Measurements from ENCODE around the gene ARAP2. TPM values are rescaled to one million over a fixed set of nuclear protein-coding genes. Genes with fewer than 3 reads are reported as not detected.

Gene ARAP2
- total RNA-seq, 1 experiment from 2014 or later: 13.6 TPM

DNA sequence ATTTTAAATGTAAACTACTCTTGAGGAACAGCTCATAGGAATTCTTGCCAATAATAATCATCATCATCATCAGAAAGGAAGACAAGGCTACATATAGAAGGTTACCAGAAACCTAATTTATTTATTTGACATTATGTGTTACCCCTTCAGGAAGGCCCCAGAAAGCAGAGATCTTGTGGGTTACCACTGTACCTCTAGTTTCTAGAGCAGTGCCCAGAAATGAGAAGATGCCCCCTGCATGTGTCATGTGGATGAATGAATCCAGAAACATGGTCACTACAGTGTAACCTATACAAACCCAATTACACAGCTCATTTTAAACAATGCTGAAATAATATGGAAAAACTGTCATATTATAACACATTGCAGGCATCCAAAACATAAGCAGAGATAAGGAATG is 70.4 kb downstream of the ARAP2 start:
- Histone ChIP-seq H3K36me3 (ENCODE audit: control insufficient read depth in 1 of 2, insufficient read depth in 2 of 2, low read length in 2 of 2) (no peaks in the 10 kb centered on the region), H3K79me2 (ENCODE audit: insufficient read depth, low read length) (no peaks in the 10 kb centered on the region), H3K9me2 (ENCODE audit: insufficient read depth) (no peaks in the 10 kb centered on the region), H3K27me3 (ENCODE audit: insufficient read depth, low read length) (no peaks in the 10 kb centered on the region), H4K20me1 (ENCODE audit: insufficient read depth) (no peaks in the 10 kb centered on the region), H2AFZ (ENCODE audit: low read depth, low read length, poor library complexity, severe bottlenecking) (no peak overlapping the region), H3K27ac (ENCODE audit: low read depth, low read length) (no peak overlapping the region), H3K4me2 (ENCODE audit: low read length) (no peak overlapping the region), H3K4me1 (ENCODE audit: control insufficient read depth in 1 of 2, insufficient read depth in 2 of 2, low read length in 2 of 2) (no peaks in the 10 kb centered on the region), H3K9ac (ENCODE audit: low read length) (no peak overlapping the region), H3K4me3 (replicated peaks in 1 of 2; ENCODE audit: low read depth in 1 of 2, low read length in 2 of 2) (no peak overlapping the region), H3K9me3 (ENCODE audit: control insufficient read depth in 1 of 2, insufficient read depth in 1 of 2, low read depth in 1 of 2, low read length in 2 of 2) (no peaks in the 10 kb centered on the region)
- TF ChIP-seq ELF1 (IDR thresholded peaks at IDR 0.05; ENCODE audit: borderline replicate concordance, low read depth) (no peak), TCF7L2 (IDR thresholded peaks at IDR 0.05; ENCODE audit: borderline replicate concordance, extremely low read depth, insufficient read depth, insufficient read length) (no peak), RAD21 (IDR thresholded peaks at IDR 0.05; ENCODE audit: low read depth) (no peak), FOSL1 (IDR thresholded peaks at IDR 0.05; ENCODE audit: low read depth) (no peak), EZH2 (IDR thresholded peaks at IDR 0.05) (no peak), POLR2AphosphoS5 (IDR thresholded peaks at IDR 0.05; ENCODE audit: low read depth, low read length) (no peak), YY1 (IDR thresholded peaks at IDR 0.05; ENCODE audit: extremely low read depth, insufficient replicate concordance, low read depth, low read length) (no peak), ZFX (IDR thresholded peaks at IDR 0.05) (no peak)
- TF ChIP-seq, protein P1, sequence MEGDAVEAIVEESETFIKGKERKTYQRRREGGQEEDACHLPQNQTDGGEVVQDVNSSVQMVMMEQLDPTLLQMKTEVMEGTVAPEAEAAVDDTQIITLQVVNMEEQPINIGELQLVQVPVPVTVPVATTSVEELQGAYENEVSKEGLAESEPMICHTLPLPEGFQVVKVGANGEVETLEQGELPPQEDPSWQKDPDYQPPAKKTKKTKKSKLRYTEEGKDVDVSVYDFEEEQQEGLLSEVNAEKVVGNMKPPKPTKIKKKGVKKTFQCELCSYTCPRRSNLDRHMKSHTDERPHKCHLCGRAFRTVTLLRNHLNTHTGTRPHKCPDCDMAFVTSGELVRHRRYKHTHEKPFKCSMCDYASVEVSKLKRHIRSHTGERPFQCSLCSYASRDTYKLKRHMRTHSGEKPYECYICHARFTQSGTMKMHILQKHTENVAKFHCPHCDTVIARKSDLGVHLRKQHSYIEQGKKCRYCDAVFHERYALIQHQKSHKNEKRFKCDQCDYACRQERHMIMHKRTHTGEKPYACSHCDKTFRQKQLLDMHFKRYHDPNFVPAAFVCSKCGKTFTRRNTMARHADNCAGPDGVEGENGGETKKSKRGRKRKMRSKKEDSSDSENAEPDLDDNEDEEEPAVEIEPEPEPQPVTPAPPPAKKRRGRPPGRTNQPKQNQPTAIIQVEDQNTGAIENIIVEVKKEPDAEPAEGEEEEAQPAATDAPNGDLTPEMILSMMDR (IDR thresholded peaks at IDR 0.05 in 2 of 3, conservative IDR thresholded peaks at IDR 0.05 in 1 of 3; ENCODE audit: borderline replicate concordance in 1 of 3, insufficient read depth in 1 of 3, low read depth in 2 of 3, low read length in 2 of 3): no peak
- TF ChIP-seq, protein P2, sequence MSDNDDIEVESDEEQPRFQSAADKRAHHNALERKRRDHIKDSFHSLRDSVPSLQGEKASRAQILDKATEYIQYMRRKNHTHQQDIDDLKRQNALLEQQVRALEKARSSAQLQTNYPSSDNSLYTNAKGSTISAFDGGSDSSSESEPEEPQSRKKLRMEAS (IDR thresholded peaks at IDR 0.05): no peak
- TF ChIP-seq, protein P3, sequence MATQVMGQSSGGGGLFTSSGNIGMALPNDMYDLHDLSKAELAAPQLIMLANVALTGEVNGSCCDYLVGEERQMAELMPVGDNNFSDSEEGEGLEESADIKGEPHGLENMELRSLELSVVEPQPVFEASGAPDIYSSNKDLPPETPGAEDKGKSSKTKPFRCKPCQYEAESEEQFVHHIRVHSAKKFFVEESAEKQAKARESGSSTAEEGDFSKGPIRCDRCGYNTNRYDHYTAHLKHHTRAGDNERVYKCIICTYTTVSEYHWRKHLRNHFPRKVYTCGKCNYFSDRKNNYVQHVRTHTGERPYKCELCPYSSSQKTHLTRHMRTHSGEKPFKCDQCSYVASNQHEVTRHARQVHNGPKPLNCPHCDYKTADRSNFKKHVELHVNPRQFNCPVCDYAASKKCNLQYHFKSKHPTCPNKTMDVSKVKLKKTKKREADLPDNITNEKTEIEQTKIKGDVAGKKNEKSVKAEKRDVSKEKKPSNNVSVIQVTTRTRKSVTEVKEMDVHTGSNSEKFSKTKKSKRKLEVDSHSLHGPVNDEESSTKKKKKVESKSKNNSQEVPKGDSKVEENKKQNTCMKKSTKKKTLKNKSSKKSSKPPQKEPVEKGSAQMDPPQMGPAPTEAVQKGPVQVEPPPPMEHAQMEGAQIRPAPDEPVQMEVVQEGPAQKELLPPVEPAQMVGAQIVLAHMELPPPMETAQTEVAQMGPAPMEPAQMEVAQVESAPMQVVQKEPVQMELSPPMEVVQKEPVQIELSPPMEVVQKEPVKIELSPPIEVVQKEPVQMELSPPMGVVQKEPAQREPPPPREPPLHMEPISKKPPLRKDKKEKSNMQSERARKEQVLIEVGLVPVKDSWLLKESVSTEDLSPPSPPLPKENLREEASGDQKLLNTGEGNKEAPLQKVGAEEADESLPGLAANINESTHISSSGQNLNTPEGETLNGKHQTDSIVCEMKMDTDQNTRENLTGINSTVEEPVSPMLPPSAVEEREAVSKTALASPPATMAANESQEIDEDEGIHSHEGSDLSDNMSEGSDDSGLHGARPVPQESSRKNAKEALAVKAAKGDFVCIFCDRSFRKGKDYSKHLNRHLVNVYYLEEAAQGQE (IDR thresholded peaks at IDR 0.05; ENCODE audit: low read depth): no peak
- TF ChIP-seq, protein P4, sequence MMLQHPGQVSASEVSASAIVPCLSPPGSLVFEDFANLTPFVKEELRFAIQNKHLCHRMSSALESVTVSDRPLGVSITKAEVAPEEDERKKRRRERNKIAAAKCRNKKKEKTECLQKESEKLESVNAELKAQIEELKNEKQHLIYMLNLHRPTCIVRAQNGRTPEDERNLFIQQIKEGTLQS (IDR thresholded peaks at IDR 0.05): no peak
- ChIA-PET RAD21 (ENCODE audit: low non-redundant PET in 1 of 2, low total read pairs in 2 of 2, uncharacterized antibody in 2 of 2, unreplicated experiment in 2 of 2) (no interaction called here), POLR2A (no interaction called here), CTCF (no interaction called here)
- DNase-seq (ENCODE audit: low read depth, low spot score): no peak
- intact Hi-C loops (cut with micrococcal nuclease): no loop called here
- no peak for ATAC-seq
- no TSS peak for BruUV-seq (replicated peaks)

Measured in HCT116 (cell line).